ENCODE measurements around the gene UQCC3.
"Not testable (repeated sequence)": the region's sequence is repeated elsewhere in the genome, so short reads cannot be mapped to it uniquely, and the experiment has no call there.

Gene UQCC3

DNA sequence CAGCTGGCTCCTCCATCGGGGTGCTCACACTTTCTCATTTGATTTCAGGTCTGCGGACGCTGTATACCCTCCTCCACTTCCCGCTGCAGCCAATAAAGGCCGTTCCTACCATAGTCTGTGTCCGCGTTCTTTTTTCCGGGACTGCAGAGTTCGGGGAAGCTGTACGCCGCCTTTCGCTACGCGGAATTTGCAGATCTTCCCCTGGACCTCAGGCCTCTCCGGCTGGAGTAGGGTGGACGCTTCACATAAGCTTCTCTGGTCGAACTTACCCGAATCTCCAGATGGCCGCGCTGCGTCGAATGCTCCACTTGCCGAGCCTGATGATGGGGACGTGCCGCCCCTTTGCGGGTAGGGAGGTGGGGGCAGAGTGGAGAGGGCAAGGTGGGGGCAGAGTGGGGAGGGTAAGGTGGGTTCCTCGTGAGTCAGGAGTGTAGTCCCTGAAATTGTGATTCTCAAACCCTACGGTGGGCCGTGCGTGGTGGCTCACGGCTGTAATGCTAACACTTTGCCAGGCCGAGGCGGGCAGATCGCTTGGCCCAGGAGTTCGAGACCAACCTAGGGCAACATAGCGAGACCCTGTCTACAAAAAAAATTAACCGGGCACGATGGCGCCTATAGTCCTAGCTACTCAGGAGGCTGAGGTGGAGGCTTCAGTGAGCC is 5.7 kb upstream of the UQCC3 start:
- peak; percentile 23 to 45 for DNase-seq

DNA sequence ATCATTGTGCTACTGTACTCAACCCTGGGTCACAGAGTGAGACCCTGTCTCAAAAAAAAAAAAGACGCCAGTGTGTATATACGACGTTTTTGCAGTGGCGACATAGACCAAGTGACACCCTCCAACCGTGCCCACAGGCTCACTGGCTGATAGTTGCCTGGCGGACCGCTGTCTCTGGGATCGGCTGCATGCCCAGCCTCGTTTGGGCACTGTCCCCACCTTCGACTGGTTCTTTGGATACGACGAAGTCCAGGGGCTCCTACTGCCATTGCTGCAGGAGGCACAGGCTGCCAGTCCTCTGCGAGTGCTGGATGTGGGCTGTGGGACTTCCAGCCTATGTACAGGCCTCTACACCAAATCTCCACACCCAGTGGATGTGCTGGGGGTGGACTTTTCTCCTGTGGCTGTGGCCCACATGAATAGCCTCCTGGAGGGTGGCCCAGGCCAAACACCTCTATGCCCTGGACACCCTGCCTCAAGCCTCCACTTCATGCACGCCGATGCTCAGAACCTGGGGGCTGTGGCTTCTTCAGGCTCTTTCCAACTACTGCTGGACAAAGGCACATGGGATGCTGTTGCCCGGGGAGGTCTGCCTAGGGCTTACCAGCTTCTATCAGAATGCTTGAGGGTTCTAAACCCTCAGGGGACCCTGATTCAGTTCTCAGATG is 5.1 kb upstream of the UQCC3 start:
- no peak for DNase-seq

DNA sequence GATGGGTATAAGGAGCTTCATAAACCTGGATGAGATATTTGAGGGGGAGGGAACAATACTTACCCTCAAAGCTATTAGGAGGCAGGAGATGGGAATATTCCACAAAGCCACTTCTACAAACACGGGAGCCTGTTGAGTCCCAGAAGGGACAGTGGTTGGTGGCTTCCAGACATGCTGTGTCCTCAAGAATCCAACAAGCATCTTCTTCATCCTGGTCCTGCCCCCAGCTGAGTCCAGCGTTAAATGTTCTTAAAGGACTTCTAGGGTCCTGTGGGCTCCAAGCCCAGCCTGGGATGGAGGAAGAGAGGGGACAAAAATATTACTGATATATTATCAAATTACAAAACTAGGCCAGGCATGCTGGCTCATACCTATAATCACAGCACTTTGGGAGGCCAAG is 4.0 kb upstream of the UQCC3 start:
- no peak for DNase-seq

DNA sequence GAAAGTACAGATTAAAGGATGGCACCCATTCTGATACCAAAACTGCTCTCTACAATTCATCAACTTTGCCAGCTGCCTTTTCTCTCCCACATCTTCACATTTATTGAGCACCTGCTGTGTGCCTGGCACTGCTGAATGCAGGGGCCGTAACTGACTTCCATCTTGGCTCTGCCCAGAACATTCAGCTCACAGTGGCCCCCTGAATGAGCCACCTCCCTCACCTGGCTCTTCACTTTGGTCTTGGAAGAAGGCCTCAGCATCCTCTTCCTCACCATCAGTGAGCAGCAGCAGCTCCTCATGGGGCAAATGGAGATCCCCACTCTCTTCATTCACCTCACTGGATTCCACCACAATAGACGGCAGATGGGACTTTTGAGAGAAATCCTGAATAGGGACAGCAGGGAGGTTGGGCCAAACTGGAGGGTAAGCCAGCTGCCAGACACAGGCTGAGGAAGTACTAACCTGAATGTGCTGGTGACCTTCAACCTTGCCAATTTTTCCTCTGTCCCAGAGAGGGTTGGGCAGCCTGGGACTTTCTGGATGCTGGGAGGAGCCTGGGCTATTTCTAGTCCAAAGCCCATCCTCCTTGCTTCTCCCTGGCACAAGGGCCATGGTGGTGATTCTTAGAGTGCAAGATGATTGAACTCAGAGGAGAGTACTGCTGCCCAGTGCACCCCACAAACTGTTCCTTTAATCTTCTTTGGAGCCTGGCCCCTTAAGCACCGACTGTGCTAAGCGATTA is 1.9 kb upstream of the UQCC3 start:
- peak in 1 of 2 experiments; percentile 55 for DNase-seq

DNA sequence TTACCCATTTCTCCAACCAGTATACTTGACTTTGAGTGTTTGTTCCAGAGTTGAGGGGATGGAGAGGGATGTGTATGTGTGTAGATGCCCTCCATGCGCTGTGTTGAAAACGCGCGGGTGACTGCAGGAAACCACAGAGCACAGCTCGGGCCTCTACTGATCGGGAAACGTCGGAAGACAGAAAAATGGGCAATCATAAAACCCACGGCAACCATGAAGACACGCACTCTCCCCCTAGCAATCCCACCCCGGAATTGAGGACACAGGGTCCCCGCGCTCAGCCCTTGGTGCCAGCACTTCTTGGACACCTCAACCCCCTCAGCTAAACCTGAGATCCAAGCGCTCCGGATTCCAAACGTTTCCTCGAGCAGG is 251 bp upstream of the UQCC3 start:
- no peak for DNase-seq

DNA sequence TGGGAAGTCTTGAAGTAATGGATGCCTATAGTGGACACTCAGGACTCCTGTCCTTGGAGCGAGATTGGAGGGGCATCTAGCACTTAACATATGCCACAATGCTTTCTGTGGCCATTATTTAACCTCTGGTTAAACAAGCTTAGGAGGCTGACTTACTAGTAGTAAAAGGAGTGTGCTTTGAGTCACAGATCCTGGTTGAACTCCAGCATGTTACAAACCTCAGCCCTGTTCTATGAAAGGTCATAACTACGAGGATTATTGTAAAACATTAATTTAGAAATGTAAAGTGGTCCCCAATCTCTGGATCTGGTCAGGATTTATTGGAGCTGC is 1.7 kb downstream of the UQCC3 start:
- DNase-seq = no peak

DNA sequence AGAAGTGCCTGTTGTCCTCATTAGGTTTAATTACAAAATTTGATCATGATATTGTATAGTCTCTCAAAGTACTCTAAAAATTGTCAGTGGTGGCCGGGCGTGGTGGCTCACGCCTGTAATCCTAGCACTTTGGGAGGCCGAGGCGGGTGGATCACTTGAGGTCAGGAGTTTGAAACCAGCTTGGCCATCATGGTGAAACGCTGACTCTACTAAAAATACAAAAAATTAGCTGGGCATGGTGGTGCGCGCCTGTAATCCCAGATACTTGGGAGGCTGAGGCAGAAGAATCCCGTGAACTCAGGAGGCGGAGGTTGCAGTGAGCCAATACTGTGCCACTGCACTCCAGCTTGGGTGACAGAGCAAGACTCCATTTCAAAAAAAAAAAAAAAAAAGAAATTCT is 3.9 kb downstream of the UQCC3 start:
- not testable (repeated sequence) for DNase-seq

DNA sequence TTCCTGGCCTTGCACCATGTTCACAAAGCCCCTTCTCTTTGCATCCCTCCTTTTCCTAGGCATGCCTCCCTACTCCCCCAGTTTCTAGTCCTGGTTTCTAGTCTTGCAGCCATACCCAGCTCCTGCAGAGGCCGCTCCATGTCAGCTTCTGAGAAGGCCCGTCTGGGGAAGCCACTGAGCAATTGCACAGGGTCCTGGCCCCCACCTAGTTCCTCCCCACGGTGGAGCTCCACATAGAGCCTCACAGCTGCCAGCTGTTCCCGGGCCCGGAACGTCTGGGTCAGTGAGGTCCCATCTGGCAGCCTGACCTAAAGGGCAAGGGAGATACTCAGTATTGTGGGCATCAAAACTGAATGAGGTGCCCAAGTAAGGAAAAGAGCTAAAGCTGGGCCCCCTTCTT is 5.2 kb downstream of the UQCC3 start:
- DNase-seq = no peak

DNA sequence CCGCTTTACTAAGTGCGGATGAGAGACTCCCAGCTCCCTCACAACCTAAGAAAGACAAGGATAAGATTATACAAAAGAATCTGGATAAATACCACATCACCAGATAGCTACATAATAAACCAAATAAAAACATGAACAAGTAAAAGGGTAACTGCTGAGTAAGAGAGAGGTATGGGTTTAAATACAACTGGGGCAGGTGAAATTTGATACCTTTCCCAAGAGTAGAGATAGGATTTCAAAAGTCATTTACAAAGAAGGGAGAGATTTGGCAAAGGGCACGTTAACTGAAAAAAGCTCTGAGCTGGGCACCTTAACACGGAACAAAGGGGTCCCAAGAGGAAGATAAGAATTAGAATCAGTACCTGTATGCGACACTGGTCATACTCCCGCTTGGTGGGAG is 5.7 kb downstream of the UQCC3 start:
- DNase-seq = no peak

DNA sequence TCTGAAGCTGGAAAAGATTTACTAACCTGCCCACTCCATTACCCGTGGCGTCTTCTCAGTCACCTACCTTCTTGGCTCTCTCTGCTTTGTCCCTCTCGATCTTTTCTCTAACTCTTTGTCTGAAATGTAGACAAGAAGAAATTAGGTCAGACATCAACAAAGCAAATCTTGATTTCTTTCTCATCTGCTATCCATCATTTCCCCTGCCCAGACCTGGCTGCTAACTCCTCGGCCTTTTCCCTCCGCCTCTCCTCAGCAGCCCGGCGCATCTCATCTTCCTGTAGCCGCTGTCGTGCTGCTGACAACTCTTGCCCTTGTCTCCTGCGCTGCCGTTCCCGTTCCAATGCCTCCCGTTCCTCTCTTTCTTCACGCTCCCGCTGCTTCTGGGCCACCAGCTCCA is 6.2 kb downstream of the UQCC3 start:
- DNase-seq = no peak

DNA sequence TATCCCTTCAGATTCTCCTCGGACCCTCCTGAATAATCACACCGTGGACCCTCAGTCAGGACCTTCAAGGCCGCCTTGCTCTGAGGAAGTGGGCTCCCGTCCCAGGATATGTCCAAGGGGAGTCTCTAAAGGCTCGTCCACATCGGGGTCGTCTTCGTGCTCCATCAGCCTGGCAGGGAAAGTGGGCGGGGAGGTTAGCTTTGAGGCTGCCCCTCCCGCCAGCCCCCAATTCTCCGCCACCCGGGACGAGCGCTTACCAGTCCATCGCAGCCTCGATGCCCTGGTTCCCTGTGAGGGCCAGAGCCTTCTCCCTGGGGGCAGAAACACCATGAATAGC is 6.9 kb downstream of the UQCC3 start:
- no peak for DNase-seq

DNA sequence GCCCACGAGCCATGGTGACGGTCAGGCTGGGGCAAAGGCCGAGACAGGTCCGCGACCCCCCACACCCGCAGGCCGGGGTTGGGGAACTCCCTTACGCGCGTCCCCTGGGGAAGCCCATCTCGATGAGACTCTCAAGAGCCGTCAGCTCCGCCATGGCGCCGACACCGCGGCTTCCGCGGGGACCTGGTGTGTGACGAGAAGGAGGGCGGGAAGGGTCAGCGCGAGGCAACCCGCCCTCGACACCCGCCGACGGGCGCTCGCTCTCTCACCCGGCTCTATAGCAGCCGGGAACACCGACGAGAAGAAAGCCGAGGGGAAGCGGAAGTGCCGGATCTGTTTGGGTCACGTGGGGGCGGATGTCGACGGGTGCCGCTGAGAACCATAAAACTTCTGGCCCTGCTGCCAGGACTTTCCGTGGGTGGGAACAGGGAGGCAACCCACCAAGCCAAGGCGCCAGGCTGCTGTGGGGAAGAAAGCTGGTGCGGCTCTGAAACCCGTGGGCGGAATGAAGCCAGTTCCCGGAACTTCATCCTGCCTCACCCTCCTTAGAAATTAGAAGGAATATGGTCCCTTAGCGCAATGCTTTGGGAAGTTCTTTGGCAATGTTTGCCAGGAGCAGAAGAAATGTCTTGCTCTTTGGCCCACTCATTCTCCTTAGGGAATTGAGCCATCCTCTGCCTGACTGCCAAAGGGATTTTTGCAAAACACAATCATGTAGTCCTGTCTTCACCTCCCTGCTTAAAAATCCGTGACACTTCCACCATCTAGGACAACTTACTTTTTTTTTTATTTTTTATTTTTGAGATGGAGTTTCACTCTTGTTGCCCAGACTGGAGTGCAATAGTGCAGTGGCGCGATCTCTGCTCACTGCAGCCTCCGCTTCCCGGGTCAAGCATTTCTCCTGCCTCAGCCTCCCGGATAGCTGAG is 7.6 kb downstream of the UQCC3 start, which contains the start of gene UBXN1:
UBXN1 (minus strand) TSS at position 304 of the 927 bp plus-strand sequence; CDS start at position 154, 150 bp downstream.
- peak; percentile 61 to 81 for DNase-seq

DNA sequence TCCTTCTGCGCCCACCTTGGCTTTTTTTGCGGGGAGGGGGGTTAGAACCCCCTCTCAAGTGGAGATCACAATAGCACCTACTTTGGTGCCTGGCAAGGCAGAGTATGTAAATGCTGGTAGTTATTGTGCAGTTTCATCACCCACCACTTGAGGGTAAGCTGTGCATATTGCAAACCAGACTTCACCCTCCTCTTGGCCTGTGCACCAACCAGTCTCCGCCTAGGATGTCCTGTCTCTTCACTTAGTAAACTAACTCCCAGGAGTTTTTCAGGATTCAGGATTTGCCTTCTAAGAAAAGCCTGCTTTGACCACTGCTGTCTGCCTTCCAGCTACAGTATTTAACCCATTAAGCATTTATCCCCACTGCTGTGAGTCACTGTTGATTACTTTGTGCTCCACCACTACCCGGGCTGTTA is 9.4 kb downstream of the UQCC3 start:
- peak; percentile 42 to 67 for DNase-seq

DNA sequence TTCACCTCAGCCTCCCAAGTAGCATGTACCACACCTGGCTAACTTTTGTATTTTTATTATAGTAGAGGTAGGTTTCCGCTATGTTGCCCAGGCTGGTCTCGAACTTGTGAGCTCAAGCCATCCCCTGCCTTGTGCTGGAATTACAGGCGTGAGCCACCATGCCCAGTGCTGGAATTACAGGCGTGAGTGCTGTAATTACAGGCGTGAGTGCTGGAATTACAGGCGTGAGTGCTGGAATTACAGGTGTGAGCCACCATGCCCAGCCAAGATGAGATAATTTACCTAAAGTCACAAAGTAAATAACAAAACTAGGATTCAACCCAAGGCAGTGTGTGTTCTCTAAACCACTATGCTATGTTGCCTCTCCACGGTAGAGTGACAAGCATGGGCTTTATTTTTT is 11.0 kb downstream of the UQCC3 start:
- DNase-seq = no peak

DNA sequence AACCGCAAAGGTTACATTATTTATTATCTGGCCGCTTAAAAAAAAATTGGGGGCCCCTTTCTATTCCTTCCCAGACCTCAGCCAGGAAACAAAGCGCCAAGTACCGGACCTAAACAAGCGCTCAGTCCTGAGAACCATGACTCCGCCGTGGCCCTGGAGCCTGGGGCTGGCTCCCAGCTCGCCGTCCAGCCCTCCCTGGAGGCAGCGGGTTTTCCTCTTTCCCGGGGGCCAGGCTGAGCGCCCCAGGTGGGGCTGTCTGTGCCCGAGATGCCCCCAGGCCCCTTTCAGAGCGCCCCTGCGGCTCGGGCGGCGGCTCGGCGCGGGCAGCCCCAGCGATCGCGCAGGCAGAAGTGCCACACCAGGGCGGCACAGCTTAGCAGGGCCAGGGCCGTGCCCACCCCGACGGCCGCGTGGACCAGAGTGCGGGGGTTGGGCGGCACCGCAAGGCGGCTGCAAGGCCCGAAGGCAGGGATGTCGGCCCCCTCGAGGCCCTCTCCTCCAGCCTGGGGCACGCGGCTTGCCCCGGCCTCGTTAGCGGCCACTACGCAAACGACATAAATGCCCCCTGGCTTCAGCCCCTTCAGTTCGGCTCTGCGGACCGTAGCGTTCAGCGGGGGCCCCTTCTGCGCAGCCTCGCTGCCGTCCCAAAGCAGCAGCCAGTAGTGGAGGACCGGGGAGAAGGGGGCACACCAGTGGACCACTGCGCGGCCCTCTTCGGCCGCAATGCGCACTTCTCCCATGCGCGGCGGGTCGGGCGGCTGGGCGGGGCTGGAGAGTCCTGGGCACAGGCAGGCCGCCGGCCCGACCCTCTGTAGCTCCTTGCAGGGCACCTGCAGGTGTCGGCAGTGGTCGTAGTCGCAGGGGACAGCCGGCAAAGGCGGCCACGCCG is 16.3 kb downstream of the UQCC3 start:
- no peak for DNase-seq

DNA sequence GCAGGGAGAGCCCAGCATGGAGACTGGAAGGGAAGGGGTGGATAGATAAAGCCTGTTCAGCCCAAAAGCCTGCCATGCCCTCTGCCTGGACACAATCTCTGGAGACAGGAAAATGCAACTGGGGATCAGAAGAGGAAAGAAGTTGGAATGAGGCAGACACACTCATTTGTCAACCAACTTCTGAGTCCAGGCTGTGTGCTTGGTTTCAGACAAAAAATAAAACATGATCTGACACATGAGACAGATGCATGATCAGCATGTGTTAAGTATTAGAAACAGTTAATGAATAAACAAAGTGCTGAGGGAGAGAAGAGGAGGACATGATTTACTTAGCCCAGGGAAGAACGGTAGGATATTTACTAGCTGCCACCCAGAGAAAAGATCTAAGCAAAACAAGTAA is 17.0 kb downstream of the UQCC3 start:
- DNase-seq = no peak

DNA sequence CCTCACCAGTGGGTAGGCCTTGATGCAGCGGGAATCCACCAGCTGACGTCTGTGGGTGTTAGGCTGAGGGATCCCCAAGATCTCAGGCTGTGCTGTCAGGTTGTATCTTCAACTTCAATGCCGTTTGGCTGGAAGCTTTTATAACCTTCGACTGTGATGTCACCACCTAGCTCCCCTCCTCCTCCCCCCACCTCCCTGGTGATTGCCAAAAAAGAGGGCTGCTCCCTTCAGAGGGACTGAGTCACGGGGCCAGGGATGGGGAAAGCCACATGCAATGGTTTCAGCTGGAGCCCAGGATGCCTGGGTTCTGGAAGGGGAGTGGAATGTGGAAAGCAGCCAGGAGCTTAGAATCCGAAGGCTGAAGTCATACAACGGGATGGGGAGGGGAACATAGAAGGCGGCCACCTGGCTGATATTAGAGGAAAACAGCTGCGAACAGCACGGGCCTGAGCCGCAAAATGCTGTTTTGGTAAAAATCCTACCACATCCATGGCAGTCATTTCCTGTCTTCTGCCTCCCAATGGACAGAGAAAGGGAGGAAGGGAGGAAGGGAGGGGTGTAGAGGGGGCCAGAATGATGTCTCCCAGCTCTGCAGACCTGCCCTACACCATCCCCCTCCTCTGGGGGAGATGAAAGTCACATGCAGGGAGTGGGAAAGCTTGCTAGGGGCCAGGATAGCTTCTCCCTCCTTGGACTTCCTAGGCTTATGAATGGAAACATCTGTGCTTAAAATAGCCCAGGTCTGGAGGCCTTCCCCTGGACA is 18.1 kb downstream of the UQCC3 start, which contains the start of gene LRRN4CL:
LRRN4CL (minus strand) TSS at position 110 of the 763 bp plus-strand sequence. CDS start 1,022 bp downstream, outside the sequence.
- DNase-seq = no peak

DNA sequence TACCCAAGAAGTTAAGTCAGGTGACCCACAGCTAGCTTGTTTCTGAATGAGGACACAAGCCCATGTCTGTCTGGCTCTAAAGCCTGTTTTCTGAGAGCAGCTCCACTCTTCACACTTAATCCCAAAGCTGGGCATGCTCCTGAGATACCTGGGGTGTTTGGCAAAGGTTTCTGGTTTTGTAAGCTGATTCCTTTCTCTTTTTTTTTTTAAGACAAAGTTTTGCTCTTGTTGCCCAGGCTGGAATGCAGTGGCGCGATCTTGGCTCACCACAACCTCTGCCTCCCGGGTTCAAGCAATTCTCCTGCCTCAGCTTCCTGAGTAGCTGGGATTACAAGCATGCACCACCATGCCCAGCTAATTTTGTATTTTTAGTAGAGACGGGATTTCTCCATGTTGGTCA is 22.2 kb downstream of the UQCC3 start:
- DNase-seq = not testable (repeated sequence)

DNA sequence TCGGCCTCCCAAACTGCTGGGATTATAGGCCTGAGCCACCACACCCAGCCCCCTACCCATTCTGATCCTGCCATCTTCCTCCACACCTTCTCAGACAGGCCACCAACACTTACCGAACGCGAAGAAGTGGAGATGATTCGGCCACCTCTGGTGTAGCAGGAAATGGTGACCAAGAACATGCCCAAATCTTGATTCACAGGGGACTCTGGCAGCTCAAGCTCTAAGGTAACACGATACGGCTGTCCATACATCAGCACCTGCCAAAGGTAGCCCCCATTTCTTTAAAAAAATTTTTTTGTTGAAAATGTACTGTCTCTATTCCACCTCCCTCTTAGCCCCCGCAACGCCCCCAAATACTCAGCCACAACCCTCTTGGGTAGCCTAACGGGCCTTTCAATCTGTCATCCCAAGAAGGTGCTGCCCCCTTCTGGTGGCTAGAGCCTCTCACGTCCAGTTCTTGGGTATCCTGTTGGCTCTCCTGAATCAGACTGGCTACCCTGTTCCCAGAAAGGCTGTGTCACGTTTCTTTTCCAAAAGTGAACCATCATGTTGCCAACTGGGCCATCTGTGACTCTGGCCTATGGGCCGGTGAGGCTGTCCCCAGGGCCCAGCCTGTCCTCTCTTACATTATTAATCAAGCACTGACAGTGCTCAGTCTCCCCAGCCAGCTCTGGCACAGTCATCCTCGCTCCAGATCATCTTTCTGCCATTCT is 23.1 kb downstream of the UQCC3 start:
- DNase-seq = peak; percentile 55 to 67

DNA sequence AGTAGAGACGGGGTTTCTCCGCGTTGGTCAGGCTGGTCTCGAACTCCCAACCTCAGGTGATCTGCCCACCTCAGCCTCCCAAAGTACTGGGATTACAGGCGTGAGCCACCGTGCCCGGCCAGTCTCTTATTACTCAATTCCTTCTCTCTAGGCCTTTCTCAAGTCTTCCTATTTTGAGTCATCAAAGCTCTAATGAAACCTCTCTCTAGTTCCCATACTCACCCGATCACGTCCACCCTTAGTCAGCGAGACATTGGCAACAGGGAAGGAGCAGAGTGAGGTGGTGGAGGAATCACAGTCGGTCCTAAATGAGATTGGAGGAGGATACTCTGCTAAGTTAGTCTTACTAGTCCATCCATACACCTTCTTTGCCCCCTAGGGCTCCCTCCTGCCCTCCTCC is 30.8 kb downstream of the UQCC3 start:
- no peak for DNase-seq

DNA sequence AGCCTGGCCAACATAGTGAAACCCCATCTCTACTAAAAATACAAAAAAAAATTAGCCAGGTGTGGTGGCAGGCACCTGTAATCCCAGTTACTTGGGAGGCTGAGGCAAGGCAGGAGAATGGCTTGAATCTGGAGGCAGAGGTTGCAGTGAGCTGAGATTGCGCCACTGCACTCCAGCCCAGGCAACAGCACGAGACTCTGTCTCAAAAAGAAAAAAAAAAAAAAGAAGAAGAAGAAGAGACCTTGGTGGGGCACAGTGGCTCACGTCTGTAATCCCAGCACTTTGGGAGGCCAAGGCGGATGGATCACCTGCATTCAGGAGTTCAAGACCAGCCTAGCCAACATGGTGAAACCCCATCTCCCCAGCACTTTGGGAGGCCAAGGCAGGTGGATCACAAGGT is 32.4 kb downstream of the UQCC3 start:
- DNase-seq = not testable (repeated sequence)
